CD4-positive, alpha-beta T cell treated with Interleukin-12 subunit alpha and Interleukin-12 subunit beta, for 1 hour (primary cell): Measurements from ENCODE around the gene CACNG8.
"Not testable (repeated sequence)": the region's sequence is repeated elsewhere in the genome, so short reads cannot be mapped to it uniquely, and the experiment has no call there.

Experiments
- DNase-seq: peaks from one replicate; pipeline ENCODE4 v3.0.0-alpha.2; 2020

The CACNG8 gene

GRCh38 chr19:53962887-53963431 is at the start of gene CACNG8:
CACNG8 (plus strand) TSS chr19:53962937.
- no peak for DNase-seq

DNA sequence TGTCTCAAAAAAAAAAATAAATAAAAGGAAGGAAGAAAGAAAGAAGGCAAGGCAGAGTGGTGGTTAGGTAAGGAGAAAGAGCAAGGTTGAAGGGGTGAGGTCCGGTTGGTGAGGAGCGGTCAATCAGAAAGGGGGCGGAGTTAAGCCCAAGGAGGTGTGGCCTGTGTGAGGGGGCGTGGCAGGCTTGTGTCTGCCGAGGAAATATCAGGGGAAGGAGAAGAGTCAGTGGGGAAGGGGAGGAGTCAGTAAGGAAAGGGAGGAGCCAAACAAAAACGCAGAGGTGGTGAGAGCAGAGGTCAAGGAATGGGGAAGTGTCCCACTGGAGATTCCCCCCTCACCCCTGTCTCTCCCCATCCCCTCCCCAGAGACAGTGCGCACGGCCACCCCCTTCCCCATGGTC is 47.7 kb upstream of the CACNG8 start:
- DNase-seq = no peak

GRCh38 chr19:53916004-53916403 is 46.7 kb upstream of the CACNG8 start:
- no peak for DNase-seq

DNA sequence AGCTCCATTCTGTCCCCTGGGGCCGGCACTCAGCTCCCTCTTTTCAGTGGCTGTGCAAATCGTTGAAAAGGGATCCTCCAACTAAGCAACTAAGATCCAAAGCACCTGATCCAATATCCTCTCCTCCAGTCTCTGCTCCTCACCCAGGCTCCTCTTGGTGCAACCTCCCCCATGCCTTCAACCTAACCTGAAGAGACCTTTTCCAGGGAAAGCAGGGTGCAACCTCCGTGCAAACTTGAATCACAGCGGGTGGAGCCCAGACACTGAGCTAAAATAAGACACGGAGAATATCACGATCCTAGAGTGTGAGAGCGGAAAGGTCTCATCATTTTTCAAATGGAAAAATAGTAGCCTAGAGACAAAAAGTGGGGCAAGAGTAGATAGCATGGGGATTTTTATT is 45.4 kb upstream of the CACNG8 start:
- DNase-seq = no peak

DNA sequence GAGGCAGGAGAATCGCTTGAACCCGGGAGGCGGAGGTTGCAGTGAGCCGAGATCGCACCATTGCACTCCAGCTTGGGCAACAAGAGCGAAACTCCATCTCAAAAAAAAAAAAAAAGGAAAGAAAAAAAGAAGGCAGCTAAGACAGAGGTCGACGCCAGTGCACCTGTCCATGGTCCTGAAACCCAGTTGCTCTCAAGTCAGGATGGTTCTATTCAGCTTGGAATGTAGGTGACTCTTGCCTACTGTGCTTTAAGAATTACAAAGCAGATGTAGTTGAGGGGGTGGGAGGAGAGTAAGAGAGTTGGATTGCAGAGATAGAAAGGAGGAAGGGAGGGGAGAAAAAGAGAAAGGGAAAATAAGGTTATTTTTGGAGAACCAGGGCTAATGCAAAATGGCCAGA is 35.0 kb upstream of the CACNG8 start:
- DNase-seq = peak; percentile 20

DNA sequence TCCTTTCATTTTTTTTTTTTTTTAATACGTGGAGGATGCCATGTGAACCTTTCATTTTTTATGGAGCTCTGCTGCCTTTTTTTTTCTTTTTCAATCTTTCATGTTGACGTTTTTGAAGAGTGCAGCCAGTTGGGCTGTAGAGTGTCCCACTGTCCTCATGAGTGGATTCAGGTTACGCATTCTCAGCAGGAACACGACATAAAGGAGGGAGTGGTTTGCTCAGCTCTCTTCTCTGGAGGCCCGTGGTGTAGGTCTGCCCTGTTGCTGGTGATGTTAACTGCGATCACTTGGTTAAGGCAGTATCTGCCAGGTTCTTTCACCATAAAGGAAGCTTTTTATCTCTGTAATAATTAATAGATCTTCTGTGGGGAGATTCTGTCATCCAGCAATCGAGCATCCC is 26.7 kb upstream of the CACNG8 start:
- DNase-seq = no peak

DNA sequence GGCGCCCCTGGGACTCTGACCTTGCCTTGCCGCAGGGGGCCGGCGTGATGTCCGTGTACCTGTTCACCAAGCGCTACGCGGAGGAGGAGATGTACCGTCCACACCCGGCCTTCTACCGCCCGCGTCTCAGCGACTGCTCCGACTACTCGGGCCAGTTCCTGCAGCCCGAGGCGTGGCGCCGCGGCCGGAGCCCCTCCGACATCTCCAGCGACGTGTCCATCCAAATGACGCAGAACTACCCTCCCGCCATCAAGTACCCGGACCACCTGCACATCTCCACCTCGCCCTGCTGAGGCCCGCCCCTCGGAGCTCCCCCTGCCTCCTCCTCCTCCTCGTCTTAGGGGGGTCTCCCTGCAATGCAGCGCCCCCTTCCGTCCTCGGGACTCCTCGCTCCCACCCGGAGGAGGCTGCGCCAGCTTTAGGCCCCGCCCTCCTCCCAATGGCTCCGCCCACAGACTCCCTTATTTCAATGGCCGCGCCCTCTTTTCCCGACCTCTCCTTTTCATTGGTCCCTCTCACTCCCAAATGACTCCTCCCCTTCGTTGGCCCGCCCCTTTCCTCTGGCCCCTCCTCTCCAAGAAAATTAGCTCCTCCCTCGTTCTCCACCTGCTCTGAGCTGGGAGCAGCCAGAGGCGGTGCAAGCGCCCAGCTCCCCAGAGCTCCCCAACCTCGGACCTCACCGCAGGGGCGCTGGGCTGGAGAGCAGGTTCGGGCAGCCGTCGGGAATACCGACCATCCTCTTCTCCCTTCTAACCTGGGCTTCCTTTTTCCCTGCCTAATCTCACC is 20.5 kb upstream of the CACNG8 start:
- DNase-seq = no peak

DNA sequence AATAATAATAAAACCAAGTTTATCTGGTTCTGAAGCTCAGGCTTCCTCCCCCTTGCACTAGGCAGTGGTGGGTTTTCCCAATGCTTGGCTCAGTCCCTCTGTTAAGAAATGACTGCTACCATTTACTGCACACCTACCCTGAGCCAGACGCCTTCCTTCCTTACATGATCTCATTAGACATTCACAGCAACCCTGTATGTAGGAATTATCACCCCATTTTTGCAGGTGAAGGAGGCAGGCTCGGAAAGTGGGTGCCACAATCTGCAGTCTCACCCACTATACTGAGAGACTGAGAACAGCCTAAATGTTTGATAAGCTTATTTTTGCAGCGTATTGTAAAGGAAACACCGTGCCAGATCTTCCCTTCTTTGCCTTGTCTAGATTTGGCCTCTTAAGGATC is 18.3 kb upstream of the CACNG8 start:
- no peak for DNase-seq

- no peak for DNase-seq
Measured at GRCh38 chr19:53944933-53945332, 17.8 kb upstream of the CACNG8 start.

- no peak for DNase-seq
Measured at GRCh38 chr19:53945441-53945840, 17.3 kb upstream of the CACNG8 start.

GRCh38 chr19:53945998-53946397 is 16.7 kb upstream of the CACNG8 start:
- no peak for DNase-seq

DNA sequence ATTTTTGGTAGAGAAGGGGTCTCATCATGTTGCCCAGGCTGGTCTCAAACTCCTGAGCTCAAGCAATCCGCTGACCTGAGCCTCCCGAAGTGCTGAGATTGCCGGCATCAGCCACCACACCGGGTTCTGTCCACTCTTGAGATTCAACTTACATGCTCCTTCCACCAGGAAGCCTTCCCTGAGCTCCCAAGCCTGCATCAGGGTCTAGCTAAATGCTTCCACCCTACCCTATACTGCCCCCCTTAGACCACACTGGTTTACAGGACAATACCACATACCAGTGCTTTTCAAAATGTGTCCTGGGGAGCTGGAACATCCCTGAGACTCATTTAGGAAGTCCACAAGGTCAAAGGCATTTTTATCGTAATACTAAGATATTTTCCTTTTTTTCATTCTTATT is 15.1 kb upstream of the CACNG8 start:
- DNase-seq = no peak

DNA sequence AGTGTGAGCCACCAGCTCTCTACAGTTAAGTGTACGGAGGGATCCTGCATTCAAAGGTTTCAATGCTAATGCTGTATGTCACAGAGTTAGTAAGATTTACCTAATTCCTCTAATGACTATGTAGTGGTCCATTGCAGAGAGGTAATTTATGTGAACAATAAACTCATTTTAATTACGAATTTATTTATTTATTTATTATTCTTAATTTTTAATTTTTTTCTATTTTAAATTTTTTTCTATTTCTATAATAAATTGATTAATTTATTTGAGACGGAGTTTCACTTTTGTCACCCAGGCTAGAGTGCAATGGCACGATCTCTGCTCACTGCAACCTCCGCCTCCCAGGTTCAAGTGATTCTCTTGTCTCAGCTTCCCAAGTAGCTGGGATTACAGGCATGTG is 14.1 kb upstream of the CACNG8 start:
- DNase-seq = not testable (repeated sequence)

- no peak for DNase-seq
Measured at GRCh38 chr19:53951436-53951835, 11.3 kb upstream of the CACNG8 start.

DNA sequence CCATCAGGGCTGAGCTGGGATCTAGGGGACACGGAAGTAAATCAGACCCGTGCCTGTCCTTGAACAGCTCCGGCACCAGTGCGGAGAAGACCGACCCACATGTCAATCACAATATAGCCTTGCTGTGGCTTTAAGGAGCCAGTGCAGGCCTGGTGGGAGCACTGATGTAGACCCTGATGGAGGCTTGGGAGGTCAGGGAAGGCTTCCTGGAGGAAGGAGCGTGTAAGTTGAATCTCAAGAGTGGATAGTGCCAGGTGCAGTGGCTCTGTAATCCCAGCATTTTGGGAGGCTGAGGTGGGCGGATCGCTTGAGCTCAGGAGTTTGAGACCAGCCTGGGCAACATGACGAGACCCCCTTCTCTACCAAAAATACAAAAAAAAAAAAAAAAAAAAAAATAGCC is 10.8 kb upstream of the CACNG8 start:
- no peak for DNase-seq

DNA sequence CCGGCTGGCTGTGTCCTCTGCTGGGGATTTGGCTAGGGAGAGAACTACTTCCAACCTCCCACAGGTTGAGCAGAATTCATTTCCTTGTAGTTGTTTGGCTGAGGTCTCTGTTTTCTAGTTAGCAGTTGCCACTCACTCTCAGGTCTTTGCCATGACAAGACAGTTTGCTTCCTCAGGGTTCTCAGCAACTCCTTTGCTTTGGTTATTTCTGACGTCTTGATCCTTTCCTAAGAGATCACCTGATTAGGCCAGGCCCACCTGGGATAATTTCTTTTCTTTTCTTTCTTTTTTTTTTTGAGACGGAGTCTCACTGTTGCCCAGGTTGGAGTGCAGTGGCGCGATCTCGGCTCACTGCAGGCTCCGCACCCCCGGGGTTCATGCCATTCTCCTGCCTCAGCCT is 9.4 kb upstream of the CACNG8 start:
- DNase-seq = no peak

- DNase-seq = no peak
Measured at GRCh38 chr19:53957448-53958167, 5.1 kb upstream of the CACNG8 start.

DNA sequence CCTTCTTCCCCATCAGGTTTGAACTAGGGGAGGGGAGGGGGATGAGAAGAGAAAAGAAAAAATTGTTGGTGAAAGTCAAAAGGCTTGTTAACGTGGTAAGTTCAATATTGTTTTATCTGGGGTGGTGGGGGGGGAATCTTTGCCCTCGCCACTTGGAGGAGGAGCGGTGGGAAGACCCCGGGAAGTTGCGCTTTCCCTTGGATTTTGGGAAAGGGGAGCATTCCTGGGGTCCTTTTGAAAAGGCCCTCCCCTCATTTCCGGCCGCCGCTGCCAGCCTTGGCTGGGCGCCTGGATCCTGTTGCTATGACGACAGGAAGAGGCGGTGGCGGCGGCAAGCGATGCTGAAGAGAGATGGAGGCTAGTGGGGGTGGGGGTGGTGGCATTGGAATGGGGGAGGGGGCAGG is 4.6 kb upstream of the CACNG8 start:
- no peak for DNase-seq

DNA sequence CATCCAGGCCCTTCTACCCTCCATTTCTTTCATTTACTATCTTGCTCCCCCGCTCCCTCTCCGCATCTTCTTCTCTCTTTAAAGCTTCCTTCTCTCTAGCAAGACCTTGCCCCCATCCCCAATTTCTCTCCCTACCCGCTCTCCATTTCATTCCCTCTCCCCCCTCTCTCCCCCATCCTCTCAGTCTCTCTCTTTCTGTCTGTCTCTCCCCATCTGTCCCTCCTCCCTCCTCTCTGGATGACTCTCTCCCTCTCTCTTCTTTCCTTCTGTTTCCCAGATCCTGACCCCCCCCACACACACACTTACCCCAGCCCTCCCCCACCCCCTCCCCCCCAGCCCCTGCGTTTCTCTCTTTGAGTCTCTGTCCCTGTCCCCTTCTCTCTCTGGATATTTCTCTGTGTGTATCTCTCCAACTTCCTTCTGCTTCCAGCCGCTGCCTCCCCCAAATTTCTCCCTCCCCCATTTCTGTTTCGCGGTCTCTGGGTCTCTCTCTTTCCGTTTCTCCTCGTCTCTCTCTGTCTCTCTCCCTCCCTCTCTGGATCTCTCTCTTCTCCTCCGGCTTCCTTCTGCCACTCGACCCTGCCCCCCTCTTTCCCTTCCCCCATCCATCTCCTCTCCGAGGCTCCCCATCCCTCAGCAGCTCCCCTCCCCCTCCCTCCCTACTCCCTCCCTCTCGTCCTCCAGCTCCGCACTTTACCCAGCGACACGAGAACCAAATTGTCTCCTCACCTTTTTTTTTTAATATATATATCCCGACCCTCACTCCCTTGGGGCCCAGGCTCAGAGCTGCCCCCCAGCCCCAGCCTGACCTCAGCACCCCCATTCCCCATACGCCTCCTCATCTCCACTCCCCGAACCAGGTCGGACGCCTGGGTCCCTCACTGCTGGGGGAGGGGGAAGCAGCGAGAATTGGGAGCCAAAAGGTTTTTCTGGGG is 3.6 kb upstream of the CACNG8 start:
- no peak for DNase-seq

GRCh38 chr19:53960187-53960586 is 2.5 kb upstream of the CACNG8 start:
- no peak for DNase-seq

- DNase-seq = no peak
Measured at GRCh38 chr19:53960886-53961285, 1.9 kb upstream of the CACNG8 start.

GRCh38 chr19:53961523-53962356 is 997 bp upstream of the CACNG8 start:
- no peak for DNase-seq
